AG09309 (cell line): ENCODE measurements around the gene SLC25A21.
"Not testable (repeated sequence)": the region's sequence is repeated elsewhere in the genome, so short reads cannot be mapped to it uniquely, and the experiment has no call there.

Source experiments
- DNase-seq: peaks from one replicate; pipeline ENCODE4 v3.0.0-alpha.2; 2010; ENCODE audit warnings: low read depth
- H3K4me3 ChIP-seq: 2 replicates; pipeline ENCODE4 v1.5.1; 2011; ENCODE audit warnings: mild to moderate bottlenecking, low read depth, low read length, moderate library complexity; ENCODE audit not compliant: control insufficient read depth
- TF ChIP-seq, protein P1 (sequence below): IDR thresholded peaks from 2 replicates; pipeline ENCODE4 v1.5.1; 2011; ENCODE audit warnings: mild to moderate bottlenecking, low read depth, low read length, inconsistent platforms; ENCODE audit not compliant: insufficient read depth, control insufficient read depth; ENCODE audit errors: missing control alignments

The SLC25A21 gene

DNA sequence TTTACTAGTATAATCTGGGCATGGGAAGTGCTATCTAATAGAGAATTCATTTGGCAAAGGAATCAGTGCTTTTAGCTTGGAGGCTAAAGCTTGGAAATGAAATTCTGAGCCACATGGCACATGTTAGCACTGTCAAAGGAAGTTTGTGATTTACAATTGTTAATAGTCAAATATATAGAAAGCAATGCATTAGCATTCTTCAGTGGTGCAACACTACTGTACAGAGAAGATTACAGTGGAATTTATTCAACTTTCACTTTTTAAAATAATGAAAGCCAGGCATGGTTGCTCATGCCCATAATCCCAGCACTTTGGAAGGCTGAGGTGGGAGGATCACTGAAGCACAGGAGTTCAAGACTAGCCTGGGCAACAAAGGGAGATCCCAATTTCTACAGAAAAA lies 464.8 kb downstream of the SLC25A21 start:
- no peak for DNase-seq
- TF ChIP-seq, protein P1, sequence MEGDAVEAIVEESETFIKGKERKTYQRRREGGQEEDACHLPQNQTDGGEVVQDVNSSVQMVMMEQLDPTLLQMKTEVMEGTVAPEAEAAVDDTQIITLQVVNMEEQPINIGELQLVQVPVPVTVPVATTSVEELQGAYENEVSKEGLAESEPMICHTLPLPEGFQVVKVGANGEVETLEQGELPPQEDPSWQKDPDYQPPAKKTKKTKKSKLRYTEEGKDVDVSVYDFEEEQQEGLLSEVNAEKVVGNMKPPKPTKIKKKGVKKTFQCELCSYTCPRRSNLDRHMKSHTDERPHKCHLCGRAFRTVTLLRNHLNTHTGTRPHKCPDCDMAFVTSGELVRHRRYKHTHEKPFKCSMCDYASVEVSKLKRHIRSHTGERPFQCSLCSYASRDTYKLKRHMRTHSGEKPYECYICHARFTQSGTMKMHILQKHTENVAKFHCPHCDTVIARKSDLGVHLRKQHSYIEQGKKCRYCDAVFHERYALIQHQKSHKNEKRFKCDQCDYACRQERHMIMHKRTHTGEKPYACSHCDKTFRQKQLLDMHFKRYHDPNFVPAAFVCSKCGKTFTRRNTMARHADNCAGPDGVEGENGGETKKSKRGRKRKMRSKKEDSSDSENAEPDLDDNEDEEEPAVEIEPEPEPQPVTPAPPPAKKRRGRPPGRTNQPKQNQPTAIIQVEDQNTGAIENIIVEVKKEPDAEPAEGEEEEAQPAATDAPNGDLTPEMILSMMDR: no peak
- no peak overlapping the region for H3K4me3 ChIP-seq

DNA sequence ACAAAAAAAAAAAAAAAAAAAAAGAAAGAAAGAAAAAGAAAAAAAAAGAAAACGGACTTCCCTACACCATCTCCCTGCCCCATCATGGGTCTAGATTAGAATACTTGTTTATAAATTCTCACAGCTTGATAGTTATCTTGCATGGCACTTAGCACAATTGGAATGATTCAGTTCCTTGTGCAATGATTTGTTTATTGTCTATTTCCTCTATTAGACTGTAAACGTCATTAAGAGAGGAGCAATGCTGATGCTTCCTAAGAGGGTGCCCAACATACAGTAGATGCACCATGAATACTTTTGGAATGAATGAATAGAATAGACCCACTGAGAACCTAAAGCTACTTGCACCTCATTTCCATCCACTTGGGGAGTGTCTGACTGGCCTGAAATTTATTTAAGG lies 469.9 kb downstream of the SLC25A21 start:
- DNase-seq: no peak

DNA sequence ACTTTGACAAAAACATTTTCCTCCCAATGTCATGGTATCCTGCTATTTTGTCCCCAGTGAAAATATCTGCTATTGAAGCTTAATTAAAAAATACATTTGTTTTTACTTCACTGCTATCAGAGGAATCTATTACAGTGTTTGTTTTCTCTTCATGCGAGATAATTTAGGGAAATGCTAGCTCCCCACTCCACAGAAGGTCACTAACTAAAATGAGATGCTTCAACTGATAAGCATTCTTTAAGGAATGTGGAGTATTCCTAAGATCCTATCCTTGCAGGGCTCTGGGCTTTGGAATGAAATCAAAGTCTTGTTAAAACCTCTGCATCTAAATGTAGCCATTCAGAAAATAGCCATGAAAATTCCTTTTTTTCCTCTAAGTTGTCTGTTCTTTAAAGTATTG lies 471.3 kb downstream of the SLC25A21 start:
- no peak overlapping the region for H3K4me3 ChIP-seq
- TF ChIP-seq, protein P1: no peak
- DNase-seq: no peak

More for the DNA sequence above, 469.9 kb downstream of the SLC25A21 start:
- TF ChIP-seq, protein P1: no peak
- H3K4me3 ChIP-seq: no peak overlapping the region

DNA sequence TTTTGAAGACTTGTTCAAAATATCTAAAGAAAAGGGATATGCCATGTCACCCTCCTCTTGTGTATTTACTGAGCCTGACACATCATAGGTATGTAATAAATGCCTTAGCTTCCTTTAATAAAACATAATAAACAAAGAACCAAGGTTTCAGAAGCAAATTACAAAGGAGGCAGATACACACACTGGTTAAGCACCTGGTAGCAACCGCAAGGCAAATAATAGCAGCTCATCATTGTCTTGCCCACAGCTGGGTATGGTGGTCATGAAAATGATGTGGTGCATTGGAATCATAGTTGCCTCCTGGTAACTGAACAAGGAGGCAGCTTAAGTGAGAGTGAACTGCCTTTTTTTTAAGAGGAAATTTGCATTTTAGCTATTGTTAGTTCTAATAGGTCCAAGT lies 471.8 kb downstream of the SLC25A21 start:
- no peak overlapping the region for H3K4me3 ChIP-seq
- DNase-seq: no peak
- TF ChIP-seq, protein P1: no peak

DNA sequence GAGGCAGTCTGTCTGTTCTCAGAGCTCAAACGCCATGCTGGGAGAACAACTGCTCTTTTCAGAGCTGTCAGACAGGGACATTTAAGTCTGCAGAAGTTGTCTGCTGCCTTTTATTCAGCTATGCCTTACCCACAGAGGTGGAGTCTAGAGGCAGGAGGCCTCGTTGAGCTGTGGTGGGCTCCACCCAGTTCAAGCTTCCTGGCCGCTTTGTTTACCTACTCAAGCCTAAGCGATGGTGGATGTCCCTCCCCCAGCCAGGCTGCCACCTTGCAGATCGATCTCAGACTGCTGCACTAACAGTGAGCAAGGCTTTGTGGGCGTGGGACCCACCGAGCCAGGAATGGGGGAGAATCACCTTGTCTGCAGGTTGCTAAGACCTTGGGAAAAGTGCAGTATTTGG lies 473.0 kb downstream of the SLC25A21 start:
- not testable (repeated sequence) for H3K4me3 ChIP-seq, DNase-seq

DNA sequence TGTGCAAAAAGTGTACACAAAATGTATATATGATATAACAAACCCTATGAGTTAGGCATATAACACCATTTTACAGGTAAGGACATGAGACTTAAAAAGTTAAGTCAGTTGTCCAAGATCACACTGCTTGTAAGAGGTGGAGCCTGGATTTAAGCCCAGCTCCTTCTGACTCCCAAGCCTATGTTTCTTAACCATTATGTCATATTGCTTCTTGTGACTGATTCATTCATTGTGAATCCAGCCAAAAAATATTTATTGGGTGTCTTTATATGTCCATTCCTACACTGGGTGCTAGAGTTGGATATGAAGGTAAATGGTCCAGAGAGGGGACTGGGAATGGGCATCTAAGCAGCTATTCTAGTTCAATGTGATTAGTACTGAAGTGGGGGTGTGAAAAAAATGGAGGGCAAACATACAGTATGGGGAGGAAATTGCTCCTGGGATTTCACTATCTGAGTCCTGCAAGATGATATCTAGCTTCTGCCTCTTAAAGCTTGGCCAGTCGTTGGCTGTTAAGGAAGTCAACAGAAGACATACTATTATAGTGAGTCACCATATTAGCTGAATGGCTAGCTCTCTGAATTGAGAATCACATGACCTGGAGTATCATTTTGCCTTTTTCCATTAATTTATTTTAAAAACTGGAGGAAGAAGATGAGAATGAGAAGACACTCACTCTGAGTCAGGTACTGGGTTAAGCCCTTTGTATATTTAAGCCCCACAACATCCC lies 481.9 kb downstream of the SLC25A21 start:
- no peak overlapping the region for H3K4me3 ChIP-seq
- DNase-seq: no peak
- TF ChIP-seq, protein P1: no peak

DNA sequence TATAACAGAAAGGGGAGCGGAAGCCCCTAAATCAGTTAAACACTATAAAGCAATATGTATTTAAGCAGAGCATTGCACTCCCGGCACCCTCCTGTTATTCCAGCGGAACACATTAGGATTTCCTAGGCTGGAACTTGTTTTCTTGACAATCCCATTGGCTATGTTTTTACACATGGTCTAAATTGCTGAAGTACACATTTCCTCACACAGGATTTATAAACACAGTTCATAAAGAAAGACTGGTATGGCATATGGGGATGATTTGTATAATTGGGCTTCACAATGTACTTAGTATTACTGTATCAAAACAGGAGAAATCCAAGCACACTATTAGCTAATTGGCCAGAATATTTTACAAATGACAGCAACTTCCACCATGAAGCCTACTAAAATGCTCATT lies 487.5 kb downstream of the SLC25A21 start:
- DNase-seq: no peak
- H3K4me3 ChIP-seq: no peak overlapping the region
- TF ChIP-seq, protein P1: no peak
